22Rv1 (cell line): ENCODE measurements around the gene CLCN2.

Experiments used
- ZFX ChIP-seq: fragments of 450-650 bp; IDR thresholded peaks from 2 replicates; pipeline ENCODE4 v1.6.1; 2017; ENCODE audit warnings: antibody characterized with exemption, borderline replicate concordance
- TF ChIP-seq, protein P1 (sequence below): fragments of 450-650 bp; IDR thresholded peaks from 2 replicates; pipeline ENCODE4 v1.5.1; 2017; ENCODE audit warnings: mild to moderate bottlenecking

DNA sequence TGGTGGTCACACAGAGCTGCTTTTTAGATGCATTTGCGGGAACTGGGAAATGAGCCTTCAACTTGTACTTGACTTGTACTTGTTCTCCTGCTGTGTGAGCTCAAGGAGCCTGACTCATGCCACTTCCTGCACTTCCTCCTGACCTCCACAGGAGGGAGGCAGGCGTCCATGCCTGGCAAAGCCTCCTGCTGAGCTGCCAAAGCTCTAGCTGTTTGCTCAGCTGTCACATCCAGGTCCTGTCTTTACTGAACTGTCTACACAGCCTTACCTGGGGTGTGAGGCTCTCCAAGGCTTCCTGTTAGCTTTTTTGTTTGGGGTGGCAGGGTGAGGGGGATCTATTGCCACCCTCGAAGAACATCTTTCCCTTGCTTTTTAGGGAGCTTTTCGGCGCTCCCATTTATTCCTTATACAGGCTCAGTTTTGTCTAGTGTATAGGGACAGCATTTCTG, 10.2 kb upstream of the CLCN2 start:
- TF ChIP-seq, protein P1, sequence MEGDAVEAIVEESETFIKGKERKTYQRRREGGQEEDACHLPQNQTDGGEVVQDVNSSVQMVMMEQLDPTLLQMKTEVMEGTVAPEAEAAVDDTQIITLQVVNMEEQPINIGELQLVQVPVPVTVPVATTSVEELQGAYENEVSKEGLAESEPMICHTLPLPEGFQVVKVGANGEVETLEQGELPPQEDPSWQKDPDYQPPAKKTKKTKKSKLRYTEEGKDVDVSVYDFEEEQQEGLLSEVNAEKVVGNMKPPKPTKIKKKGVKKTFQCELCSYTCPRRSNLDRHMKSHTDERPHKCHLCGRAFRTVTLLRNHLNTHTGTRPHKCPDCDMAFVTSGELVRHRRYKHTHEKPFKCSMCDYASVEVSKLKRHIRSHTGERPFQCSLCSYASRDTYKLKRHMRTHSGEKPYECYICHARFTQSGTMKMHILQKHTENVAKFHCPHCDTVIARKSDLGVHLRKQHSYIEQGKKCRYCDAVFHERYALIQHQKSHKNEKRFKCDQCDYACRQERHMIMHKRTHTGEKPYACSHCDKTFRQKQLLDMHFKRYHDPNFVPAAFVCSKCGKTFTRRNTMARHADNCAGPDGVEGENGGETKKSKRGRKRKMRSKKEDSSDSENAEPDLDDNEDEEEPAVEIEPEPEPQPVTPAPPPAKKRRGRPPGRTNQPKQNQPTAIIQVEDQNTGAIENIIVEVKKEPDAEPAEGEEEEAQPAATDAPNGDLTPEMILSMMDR, result peak; percentile 97
- TF ChIP-seq ZFX, result no peak
